ENCODE measurements around the gene ARPC5L.
"Not testable (repeated sequence)": the region's sequence is repeated elsewhere in the genome, so short reads cannot be mapped to it uniquely, and the experiment has no call there.

Gene ARPC5L

DNA sequence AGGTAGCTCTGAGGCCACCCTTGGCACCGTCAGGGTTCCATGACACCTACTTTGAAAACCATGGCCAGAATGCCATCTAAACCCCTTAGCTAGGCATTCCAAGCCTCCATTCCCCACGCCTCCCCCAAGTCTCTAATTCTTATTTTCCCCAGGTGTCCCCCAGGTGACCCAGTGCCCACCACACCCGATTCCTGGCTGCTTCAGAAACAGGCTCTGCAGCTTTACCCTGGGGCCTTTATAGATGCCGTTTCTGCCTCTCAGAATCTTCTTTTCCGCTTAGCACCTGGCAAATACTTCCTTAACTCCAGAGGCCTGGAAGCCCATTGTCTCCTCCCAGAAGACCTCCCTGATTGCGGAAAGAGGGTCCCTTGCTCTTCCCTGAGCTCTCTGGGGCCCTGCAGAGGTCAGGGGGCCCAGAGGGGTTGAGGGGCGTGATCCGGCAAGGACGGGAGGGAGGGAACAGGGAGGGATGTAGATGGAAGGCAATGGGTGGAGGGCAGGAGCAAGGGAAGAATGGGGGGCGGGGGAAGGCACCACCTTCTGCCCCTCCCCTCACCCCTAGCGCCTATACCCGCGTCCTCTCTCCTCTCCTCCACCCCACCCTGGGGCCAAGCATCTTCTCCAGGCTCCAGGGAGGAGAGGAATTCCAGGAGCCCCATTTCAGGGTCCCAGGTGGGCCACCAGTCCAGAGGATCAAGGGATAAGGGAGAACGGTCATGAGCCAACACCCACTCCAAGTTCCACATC, 20.7 kb upstream of the ARPC5L start:
- no peak for DNase-seq

DNA sequence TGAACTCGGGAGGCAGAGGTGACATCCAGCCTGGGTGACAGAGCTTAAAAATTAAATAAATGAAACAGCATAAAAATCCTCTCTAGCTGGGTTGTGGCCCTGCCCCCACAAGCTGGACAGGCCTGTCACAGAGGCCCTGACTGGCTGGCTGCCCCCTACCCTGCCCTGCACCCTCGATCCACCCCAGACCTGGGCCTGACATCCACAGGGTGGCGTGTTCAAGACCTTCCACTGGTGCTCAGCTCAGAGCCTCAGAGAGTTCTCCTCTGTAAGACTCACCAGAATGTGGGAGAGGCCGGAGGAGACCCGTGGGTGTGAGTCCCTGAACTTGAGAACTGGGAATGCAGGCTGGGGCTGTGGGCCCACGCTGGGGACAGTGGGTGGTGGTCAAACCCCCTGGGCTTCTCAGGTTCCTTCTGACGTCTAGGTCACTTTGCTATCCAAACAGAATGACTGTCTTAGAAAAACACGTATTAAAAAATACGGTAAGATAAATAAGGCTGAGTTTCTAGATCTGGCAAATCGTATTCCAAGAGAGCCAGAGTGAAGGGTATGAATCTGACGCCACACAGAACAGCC, 18.4 kb upstream of the ARPC5L start:
- DNase-seq: no peak

DNA sequence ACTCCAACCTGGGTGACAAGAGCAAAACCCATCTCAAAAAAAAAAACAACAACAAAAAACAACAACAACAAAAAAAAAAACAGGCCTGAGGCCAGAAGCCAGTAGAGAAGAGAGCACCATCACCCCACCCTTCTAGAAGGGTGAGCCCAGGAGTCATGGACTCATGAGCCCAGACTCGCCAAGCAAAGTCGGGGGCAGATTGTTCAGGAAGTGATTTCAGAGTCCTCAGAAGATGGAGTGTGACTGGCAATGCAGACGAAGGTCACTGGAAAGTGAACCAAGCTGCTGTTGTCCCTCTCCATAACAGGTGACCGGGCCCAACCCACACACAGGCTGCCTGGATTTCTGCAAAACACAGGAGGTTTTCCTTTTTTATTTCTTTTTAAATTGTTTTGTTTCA, 17.6 kb upstream of the ARPC5L start:
- DNase-seq: no peak

GRCh38 chr9:124846467-124846866, 15.5 kb upstream of the ARPC5L start:
- DNase-seq: not testable (repeated sequence)

- no peak for DNase-seq
Observed at GRCh38 chr9:124846969-124847368, 15.0 kb upstream of the ARPC5L start.

- DNase-seq: peak; percentile 77
Observed at GRCh38 chr9:124849801-124850200, 12.1 kb upstream of the ARPC5L start.

DNA sequence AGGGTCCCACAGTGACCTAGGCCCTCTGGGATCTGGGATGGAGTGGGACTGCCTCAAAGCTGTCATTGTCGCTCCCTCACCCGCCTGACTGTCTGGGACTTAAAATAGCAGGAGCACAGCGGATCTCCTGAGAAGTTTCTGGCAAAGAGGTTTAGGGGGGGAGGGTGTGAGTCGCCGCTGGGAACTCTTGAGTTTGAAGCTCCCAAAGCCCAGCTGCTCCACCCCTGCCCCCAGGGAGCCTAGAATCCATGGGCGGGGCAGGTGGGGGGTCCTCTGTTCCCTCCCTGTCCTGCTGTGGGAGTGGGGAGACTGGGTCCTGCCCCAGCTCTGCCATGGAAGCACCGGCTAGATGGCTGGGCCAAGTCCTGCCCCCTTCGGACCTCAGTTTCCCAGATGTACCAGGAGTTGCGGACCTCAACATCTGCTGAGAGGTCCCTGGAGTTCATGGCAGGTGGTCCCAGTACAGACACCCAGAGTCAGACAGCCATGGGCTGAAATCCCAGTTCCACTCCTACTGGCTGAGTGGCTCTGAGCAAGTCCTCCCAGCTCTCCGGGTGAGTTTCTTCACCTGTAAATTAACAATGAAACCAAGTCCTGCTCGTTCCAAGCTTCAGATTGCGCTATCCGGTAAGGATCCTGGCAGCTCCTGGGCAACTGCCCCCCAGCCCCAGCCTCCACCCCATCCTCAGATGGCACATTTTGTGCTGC, 9.7 kb upstream of the ARPC5L start:
- no peak for DNase-seq

DNA sequence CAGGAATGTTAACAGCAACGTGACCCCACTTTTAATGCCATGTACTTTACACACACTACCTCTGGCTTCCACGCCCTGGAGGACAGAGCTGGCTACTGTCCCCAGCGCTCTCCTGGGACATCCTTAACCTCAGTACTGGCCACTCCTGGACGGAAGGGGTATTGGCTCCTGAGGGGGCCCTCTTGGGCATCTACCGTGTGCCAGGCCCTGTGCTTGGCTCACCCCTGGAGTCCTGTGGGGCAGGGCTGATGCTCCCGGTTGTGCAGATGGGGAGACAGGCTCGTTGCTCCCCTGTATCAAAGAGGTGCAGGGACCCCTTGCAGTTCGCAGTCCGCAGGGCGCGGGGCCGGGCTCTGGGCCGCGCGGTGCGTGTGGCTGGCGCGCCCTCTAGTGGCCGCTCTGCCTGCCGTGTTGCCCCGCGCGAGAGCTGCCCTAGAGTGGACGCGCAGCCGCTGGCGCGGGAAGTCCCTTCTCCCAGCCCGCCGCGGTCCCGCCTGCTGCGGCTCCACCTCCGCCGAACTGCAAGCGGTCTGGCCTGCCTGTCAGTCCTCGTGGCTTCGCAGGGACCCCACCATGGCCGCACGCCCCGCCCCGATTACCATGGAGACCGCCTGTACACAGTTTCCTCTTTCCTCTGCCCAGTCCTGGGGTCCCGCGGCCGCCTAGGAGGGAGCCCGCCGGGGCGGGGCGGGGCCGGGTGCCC, 8.9 kb upstream of the ARPC5L start, which contains the start of gene WDR38:
WDR38 (plus strand) TSS at position 632 of the 703 bp plus-strand sequence. CDS start 72 bp downstream, outside the sequence.
- DNase-seq: peak; percentile 85

- no peak for DNase-seq
Observed at GRCh38 chr9:124853605-124854143, 8.3 kb upstream of the ARPC5L start.

DNA sequence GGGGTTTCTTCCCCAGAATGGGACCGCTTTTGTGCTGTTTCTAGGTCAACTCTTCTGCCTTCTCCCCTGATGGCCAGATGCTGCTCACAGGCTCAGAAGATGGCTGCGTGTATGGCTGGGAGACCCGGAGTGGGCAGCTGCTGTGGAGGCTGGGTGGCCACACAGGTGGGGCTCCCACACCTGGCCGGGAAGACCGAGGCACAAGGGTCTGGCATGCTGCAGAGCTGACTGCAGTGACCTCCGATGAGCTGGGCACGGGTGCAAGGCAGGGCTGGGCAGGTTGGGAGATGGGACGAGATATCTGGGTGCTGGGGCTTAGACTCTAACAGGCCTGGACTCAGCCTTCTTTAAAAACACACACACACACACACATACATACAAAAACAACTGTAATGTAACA, 7.8 kb upstream of the ARPC5L start:
- DNase-seq: no peak

- DNase-seq: no peak
Observed at GRCh38 chr9:124854822-124855221, 7.1 kb upstream of the ARPC5L start.

GRCh38 chr9:124855566-124855943, 6.4 kb upstream of the ARPC5L start:
- DNase-seq: no peak

DNA sequence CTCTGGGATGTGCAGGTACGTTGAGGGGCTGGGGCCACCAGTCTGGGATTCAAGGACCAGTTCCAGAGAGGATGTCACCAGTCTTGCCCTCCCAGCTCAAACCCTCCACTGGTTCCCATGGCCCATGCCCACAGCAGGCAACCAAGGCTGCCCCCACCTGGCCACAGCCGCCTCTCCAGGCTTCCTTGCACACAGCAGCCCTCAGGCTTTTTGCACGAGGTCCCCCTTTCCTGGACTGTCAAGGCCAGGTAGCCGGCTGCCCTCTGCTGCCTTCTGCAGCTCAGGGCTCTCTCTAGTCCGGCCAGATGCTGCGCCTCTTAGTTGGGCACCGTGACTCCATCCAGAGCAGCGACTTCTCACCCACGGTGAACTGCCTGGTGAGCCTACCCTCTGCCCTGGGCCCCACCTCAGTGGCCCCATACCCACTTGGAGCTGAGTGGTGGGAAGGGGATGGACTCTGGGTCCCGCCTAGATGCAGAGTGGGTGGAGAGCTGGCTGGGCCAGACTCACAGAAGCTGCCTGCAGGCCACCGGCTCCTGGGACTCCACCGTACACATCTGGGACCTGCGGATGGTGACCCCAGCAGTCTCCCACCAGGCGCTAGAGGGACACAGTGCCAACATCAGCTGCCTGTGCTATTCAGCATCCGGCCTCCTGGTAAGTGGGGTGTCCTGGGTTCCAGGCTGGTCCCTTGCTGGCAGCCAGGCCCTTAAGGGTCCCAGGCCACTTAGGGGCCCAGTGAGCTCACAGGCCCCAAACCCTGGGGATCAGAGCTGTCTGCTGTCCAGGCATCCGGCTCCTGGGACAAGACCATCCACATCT, 5.8 kb upstream of the ARPC5L start:
- DNase-seq: peak; percentile 66

- no peak for DNase-seq
Observed at GRCh38 chr9:124857533-124858162, 4.3 kb upstream of the ARPC5L start.

DNA sequence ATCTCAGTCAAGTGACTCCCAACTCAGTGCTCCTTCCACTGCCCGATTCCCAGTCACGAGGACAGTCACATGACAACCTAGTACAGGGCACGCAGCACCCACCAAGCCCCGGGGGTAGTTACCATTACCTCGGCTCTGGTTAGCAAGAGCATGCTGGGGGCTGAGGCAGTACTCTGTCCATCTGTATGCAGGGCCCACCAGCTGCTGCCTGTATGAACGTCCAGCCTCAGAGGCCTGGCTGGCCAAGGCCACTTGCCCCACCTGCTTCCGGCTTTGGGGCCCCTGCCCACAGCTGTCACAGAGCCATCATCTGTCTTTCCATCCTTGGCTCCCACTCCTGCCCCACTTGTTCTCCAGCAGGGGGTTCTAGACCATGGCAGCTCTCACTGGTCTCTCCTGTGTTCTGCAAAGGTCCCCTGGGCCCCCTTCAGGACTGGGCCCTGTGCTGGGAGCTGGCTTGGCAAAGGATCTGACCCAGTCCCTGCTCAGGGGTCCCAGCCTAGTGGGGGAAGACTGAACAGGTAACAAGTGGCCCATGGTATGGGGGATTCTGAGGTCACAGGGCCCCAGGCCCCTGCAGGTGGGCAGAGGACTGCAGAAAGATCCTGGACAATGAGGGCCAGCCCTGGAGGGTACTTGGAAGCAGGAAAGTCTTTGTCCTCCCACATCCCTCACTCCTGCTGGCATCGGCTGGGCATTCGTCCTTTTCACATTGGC, 3.4 kb upstream of the ARPC5L start:
- DNase-seq: no peak

DNA sequence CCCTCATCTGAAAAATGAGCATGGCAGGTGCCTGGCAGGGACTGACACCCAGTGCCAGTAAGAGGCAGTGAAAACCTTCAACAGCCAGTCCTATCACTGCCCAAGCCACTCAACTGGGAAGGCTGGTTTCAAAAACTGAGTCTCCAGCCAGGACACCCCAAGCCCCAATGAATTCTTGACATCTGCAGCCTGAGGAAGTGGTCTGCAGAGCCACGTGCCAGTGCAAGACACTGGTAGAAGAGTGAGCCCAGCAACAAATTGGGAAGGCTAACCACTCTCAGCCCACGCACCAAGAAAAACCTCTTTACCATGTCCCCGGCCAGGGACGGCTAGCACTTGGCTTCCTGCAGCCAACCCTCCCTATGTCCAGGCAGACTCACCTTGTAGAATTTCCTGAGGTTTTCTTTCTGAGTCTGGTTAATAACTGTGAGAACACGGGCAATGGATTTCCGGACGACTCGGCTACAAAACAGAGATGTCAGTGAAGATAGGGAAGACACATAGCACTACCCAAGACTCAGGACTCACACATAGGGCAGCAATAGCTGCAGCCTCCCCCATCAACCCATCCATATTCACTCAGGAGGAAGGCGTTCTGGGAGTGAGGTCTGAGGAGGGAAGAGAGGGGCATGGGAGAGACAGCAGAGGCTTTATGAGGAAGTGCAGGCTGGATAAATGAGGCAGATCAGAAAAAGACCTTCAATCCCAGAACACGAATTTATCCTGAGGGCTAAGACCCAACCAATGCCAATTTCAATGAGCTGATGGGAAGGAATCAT, 1.9 kb upstream of the ARPC5L start:
- DNase-seq: no peak

DNA sequence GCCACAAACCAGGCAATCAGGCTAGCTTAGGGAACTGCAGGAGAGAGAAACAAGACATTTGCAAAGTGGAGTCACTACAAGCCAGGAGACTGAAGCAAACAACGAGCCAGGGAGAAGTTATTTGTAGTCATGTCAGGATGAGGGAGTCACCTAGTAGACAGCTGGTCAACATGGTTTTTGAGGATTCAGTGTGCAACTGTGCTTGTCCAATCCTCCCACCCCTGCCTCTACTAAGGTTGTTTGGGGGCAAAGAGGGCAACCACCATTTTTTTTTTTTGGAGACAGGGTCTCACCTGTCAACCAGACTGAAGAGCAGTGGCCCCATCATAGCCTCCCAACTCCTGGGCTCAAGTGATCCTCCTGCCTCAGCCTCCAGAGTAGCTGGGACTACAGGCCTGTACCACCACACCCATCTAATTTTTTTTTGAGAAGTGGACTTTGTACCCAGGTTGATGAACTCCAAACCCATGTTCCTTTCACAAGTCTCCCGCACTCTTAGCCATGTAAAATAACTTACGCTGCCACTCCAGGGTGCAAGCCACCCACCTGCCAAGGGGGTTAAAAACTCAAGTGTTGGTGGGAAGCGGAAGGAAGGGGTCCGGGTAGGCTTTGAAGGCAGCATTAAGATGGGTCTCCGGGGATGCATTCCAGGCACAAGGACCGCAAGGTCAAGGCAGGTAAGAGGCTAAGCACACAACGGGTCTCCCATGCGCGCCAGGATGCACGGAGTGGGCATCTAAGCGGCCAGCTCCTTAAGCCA, 1.2 kb upstream of the ARPC5L start:
- no peak for DNase-seq

DNA sequence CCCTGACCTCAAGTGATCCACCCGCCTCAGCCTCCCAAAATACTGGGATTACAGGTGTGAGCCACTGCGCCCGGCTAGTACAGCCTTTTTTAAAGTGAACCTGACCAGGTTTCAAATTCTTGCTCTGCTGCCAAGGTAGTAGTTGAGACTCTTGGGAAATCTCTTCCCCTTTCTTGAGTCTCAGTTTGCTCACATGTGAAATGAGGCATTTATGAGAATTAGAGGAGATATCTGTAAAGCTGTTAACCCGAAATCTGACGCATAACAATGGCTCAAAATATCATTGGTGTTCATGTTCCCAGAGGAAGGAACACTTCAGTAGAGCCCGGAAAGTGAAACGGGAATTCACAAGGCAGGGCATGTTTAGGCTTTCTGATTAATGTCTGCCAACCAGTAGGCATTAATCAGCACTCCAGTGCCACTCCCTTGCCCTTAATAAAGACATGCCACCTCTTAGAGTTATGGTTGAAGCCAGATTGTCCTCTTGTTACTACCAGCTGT, 1.5 kb downstream of the ARPC5L start:
- DNase-seq: peak; percentile 66
